KMS-11 (cell line): Measurements from ENCODE around the gene CNIH4.

Experiments used
- H2AFZ ChIP-seq: fragments of 200-600 bp; sonication (generic); 2 replicates; pipeline ENCODE4 v1.6.1; 2016; ENCODE audit warnings: antibody characterized with exemption, mixed run types, low read depth
- H3K27ac ChIP-seq: fragments of 200-600 bp; sonication (generic); 2 replicates; pipeline ENCODE4 v1.6.1; 2016; ENCODE audit warnings: mild to moderate bottlenecking, mixed run types
- H3K27me3 ChIP-seq: fragments of 200-600 bp; sonication (generic); 2 replicates; pipeline ENCODE4 v1.6.1; 2017; ENCODE audit warnings: mild to moderate bottlenecking, low read depth, mixed run types, moderate library complexity; ENCODE audit not compliant: insufficient read depth
- H3K36me3 ChIP-seq: fragments of 200-600 bp; sonication (generic); 2 replicates; pipeline ENCODE4 v1.6.1; 2017; ENCODE audit warnings: mild to moderate bottlenecking, mixed run types; ENCODE audit not compliant: insufficient read depth
- H3K4me1 ChIP-seq: fragments of 200-600 bp; sonication (generic); 2 replicates; pipeline ENCODE4 v1.6.1; 2016; ENCODE audit warnings: mild to moderate bottlenecking, low read depth, mixed run types; ENCODE audit not compliant: poor library complexity, severe bottlenecking
- H3K4me2 ChIP-seq: fragments of 200-600 bp; sonication (generic); 2 replicates; pipeline ENCODE4 v1.7.0; 2016; ENCODE audit warnings: mild to moderate bottlenecking, mixed run types
- H3K4me3 ChIP-seq: fragments of 200-600 bp; sonication (generic); IDR thresholded peaks from 2 replicates; pipeline ENCODE4 v1.6.1; 2017; ENCODE audit warnings: low read depth, low read length, mixed read lengths; ENCODE audit not compliant: insufficient read depth
- H3K79me2 ChIP-seq: fragments of 200-600 bp; sonication (generic); 2 replicates; pipeline ENCODE4 v1.6.1; 2016; ENCODE audit warnings: low read depth, mixed run types; ENCODE audit not compliant: insufficient read depth
- H3K9ac ChIP-seq: fragments of 200-600 bp; sonication (generic); 2 replicates; pipeline ENCODE4 v1.6.1; 2016; ENCODE audit warnings: mild to moderate bottlenecking, mixed run types
- H4K20me1 ChIP-seq: fragments of 200-600 bp; sonication (generic); 2 replicates; pipeline ENCODE4 v1.6.1; 2016; ENCODE audit warnings: mild to moderate bottlenecking, mixed run types; ENCODE audit not compliant: insufficient read depth
- CTCF ChIP-seq: fragments of 200-600 bp; sonication (generic); conservative IDR thresholded peaks from 2 replicates; pipeline ENCODE4 v1.6.1; 2017; ENCODE audit warnings: low read depth, mild to moderate bottlenecking, antibody characterized with exemption, low read length, moderate library complexity, mixed read lengths

The CNIH4 gene

GRCh38 chr1:224329484-224329841, 27.2 kb upstream of the CNIH4 start:
- Histone ChIP-seq H3K4me3 (peak overlapping the region; percentile 88), H4K20me1 (no peaks in the 10 kb centered on the region), H2AFZ (peak overlapping the region; percentile 82), H3K27ac (peak overlapping the region; percentile 89), H3K9ac (peak overlapping the region; percentile 90), H3K27me3 (no peaks in the 10 kb centered on the region), H3K4me1 (peaks cover 17% of the 10 kb centered on the region), H3K79me2 (peaks cover 45% of the 10 kb centered on the region), H3K4me2 (peak overlapping the region; percentile 50), H3K36me3 (no peaks in the 10 kb centered on the region)
- no peak for TF ChIP-seq CTCF

- Histone ChIP-seq H3K27me3 (no peaks in the 10 kb centered on the region), H3K4me2 (peak within 1 kb of the TSS; percentile 50), H3K9ac (peak within 1 kb of the TSS; percentile 90), H3K4me3 (peak within 1 kb of the TSS; percentile 88), H4K20me1 (no peaks in the 10 kb centered on the region), H3K4me1 (peaks cover 17% of the 10 kb centered on the region), H3K79me2 (peaks cover 45% of the 10 kb centered on the region), H2AFZ (peak within 1 kb of the TSS; percentile 82), H3K36me3 (no peaks in the 10 kb centered on the region), H3K27ac (peak within 1 kb of the TSS; percentile 89)
- no peak for TF ChIP-seq CTCF
Observed at GRCh38 chr1:224329842-224330753, 26.6 kb upstream of the CNIH4 start, which contains the start of gene NVL. Gene NVL, minus strand, starts transcription at chr1:224330172. Its CDS starts 45 bp downstream, at chr1:224330127.

- H3K9ac ChIP-seq, result no peak overlapping the region
- H4K20me1 ChIP-seq, result no peaks in the 10 kb centered on the region
- H3K4me1 ChIP-seq, result peaks cover 17% of the 10 kb centered on the region
- no peaks in the 10 kb centered on the region for H3K36me3 ChIP-seq
- H3K4me2 ChIP-seq, result peak overlapping the region; percentile 50
- no peak for TF ChIP-seq CTCF
- peak overlapping the region; percentile 82; the same call in 1 of the 2 replicates for H2AFZ ChIP-seq
- H3K79me2 ChIP-seq, result peaks cover 35% of the 10 kb centered on the region
- H3K4me3 ChIP-seq, result no peak overlapping the region
- no peaks in the 10 kb centered on the region for H3K27me3 ChIP-seq
- no peak overlapping the region; the same call in 1 of the 2 replicates for H3K27ac ChIP-seq
Observed at GRCh38 chr1:224331326-224331725, 25.4 kb upstream of the CNIH4 start.

GRCh38 chr1:224331824-224332223, 24.9 kb upstream of the CNIH4 start:
- H3K9ac ChIP-seq, result no peak overlapping the region
- no peak for TF ChIP-seq CTCF
- H3K4me1 ChIP-seq, result peaks cover 17% of the 10 kb centered on the region
- no peak overlapping the region for H3K4me3 ChIP-seq
- no peak overlapping the region for H2AFZ ChIP-seq
- H3K27ac ChIP-seq, result no peak overlapping the region
- no peaks in the 10 kb centered on the region for H3K36me3 ChIP-seq
- no peak overlapping the region for H3K4me2 ChIP-seq
- no peaks in the 10 kb centered on the region for H4K20me1 ChIP-seq
- H3K79me2 ChIP-seq, result peaks cover 30% of the 10 kb centered on the region
- H3K27me3 ChIP-seq, result no peaks in the 10 kb centered on the region
